ENCODE measurements around the gene ALPI.

Gene ALPI

GRCh38 chr2:232487385-232488096, 31.6 kb downstream of the ALPI start, which contains the start of gene ECEL1:
TSS of gene ECEL1 (minus strand) at chr2:232487834. CDS start at chr2:232486653, 1,181 bp downstream.
- no peak for DNase-seq

DNA sequence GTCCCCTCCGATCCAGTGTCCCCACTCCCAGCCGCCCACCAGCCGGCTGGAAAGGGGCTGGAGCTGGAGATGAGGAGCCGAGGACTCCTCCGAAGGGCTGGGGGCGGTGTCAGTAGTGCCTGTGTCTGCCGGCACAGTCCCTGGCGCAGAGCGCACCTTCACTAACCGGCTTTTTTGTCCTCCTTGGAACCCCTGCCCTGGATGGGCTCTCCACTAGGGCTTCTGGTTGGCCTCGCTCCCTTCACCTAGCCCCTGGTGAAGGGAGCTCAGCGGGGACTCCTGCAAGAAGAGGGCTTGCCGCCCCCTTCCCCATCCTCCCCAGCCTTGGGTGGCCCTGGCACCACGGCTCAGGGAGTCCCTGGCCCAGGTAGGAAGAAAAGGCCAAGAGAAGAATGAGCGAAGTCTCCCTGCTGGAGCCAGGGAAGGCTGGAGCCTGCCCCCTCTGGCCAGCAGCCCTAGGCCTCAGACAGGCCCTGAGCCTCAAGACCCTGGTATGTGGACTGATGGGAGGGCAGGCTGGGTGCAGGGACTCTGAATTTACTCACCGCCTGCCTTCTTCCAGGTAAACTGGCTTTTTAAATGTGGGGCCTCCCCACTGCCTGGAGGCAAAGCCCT, 32.3 kb downstream of the ALPI start:
- no peak for DNase-seq

DNA sequence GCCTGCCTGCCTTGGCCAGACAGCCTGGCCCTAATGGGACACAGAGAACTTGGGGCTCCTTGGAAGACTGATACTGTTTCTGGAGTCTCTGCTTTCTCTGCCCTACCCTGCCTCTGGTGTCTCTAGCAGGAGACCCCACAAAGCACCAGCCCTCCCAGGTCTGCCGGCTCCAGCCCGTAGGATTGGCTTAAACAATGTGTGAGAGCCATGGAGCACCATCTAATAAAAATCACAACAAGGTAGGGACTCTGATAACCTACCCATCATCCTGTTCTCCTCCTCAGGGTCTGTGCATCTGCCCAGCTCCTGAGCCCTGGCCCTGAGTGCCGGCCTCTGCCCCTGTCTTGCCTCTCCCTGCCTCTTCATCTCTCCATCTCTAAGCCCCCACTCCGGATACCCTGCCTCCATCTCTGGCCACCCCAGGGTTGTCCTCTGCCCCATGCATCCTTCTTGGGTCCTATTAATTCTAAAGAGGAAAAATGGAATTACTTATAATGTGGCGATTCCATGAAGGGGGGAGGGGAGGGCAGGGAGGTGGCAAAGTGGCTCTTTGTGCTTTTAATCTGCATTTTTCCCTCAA, 32.9 kb downstream of the ALPI start:
- no peak for DNase-seq

DNA sequence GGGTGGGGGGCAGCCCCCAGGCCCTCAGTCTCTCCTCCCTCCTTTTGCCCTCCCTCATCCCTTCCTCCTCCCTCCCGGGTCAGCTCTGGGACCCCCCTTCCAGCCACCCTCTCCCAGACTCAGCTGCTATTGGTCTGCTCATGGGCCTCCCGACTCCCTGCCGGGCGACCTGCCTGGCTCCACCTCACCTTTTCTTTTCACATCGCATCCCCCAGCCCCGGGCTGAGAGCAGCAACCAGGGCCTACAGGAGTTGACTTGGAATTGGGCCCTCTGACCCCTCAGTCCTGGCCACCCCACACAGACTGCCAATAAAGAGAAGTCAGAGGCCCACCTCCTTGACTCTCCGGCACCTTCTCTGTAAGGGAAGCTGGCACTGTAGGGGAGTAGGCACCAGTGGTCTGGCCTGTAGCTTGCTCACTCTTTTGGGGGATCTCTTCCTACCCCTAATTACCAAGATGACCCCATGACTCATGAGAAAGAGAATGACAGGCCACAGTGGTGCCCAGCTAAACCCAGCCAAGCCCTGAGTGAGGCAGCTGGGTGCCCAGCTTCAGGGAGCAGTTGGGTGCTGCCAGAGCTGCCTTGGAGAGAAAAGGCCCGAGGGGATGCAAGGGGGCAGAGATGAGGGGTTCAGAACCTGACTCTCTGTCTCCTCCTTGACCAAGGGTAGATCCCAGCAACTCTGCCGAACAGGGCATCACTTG, 33.7 kb downstream of the ALPI start:
- DNase-seq, result no peak

DNA sequence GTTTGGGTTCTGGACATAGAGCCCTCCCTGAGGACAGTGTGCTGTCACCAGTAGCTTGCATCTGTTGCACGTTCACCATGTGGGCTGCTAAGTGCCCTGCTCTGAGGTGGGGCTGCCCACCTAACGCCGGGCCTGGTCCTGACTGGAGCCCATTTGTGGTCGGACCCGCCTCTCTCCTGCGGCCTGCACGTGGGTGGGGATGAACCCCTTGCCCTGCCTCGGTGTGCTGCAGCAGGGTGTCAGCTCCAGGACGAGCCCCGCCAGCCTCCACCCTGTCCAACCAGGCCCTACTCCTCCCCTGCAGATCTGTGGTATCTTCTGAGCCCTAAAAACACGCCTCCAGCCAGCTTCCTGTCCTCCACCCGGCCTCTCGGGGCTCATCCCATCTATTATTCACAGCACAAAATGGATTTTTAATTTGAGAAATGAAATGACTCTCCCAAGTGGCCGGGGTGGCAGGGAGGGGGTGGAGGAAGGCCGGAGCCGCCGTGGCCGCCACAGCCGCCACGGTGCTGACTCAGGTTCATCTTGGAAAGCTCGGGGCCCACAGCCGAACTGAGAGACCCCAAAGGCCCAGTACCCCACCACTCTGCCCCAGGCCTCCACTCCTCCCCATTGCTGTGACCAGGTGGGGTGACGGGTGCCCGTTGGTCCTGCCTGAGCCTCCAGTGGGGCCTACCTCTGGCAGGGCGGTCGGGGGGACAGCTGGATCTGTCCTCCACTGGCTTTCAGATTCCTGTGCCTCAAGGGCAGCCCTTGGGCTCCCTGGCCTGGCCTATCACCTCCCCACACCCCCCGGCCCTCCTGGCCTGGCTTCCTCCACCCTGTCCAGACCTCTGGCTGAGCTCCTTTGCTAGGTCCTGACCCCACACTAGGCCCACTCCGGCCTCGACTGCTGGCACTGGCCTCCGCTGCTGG, 34.5 kb downstream of the ALPI start:
- DNase-seq, result no peak

DNA sequence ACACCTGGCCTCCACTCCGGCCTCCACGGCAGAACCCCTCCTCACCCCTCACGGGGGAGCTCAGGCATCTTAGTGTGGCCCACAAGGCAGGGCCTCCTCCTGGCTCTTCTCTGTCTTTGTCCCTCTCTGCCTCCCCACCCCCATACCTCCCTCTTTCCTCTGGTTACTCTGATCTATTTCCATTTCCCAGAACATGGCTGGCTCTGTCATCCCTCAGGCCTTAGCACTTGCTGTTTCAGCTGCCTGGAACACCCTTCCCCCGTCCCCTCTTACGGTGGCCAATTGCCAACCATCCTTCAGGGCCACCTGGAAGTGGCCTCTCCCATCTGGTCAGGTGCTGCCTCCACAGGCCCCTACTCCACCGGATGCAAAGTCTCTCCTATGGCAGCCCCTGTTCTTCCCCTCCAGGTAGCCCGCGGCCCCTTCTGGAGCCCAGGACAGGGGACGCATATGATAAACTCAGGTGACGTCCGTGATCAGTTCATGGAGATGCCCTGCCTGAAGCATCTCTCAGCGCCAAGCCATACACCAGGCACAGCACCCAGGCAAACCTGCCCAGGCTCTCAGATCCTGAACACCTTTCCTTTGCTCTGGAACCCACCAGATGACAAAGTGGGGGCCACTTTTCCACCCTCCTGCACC, 35.3 kb downstream of the ALPI start:
- DNase-seq, result no peak

- DNase-seq, result no peak
These were observed 36.4 kb downstream of the ALPI start for GRCh38 chr2:232492236-232492848.

- no peak for DNase-seq
These were observed 37.2 kb downstream of the ALPI start for GRCh38 chr2:232492963-232493700.

DNA sequence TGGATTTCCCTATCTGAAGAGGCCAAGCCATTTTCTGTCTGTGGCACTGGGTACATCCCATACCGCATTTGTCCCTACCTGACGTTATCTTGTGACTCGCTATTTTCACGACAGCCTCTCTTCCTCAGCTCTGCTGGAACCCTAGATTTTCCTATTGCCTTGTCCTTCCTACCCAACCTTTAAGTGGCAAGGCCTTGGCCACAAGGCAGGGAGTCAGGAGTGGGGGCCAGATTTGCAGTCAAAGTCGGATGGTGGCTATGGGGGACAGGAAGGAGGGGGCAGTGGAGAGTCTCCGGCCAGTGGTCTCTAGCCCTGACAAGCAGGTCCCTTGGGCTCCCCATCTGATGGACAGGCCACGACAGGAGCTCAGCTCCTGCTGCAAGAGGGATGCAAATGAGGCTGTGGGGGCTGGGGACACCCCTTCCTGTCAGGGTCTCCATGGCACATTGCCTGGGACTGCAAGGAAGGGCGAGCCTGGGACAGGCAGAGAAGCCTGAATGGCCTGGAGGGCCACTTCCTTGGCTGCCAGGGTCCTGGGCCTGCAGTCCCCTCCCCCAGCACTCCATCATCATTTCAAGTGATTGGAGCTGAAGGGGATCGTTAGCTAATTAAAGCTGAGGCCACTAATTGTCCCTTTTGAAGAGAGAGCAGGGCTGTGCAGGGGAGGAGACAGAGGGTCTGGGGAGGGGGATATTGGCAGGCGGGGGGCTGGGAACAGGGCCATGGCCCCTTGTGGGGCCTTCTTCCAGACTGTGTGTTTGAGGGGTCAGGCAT, 37.9 kb downstream of the ALPI start:
- no peak for DNase-seq

DNA sequence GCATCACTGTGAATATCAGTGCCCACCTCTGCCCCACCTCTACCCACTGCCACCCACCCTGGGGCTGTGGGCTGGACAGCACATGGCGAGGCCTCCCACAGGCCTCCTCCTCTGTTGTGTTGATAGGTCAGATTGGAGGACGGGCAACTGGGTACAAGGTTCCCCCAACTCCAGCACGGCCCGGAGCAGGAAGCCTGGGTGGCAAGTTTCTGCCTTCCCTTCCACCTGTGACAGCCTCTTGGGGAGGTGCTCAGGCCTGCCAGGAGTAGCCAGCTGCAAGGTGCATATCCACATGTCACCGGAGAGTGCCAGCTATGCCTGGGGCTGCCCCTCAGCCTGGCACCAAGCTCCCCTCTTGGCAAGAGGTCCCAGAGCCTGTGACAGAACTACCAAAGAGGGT, 38.6 kb downstream of the ALPI start:
- DNase-seq, result no peak

- DNase-seq, result no peak
These were observed 39.3 kb downstream of the ALPI start for GRCh38 chr2:232495292-232495691.

DNA sequence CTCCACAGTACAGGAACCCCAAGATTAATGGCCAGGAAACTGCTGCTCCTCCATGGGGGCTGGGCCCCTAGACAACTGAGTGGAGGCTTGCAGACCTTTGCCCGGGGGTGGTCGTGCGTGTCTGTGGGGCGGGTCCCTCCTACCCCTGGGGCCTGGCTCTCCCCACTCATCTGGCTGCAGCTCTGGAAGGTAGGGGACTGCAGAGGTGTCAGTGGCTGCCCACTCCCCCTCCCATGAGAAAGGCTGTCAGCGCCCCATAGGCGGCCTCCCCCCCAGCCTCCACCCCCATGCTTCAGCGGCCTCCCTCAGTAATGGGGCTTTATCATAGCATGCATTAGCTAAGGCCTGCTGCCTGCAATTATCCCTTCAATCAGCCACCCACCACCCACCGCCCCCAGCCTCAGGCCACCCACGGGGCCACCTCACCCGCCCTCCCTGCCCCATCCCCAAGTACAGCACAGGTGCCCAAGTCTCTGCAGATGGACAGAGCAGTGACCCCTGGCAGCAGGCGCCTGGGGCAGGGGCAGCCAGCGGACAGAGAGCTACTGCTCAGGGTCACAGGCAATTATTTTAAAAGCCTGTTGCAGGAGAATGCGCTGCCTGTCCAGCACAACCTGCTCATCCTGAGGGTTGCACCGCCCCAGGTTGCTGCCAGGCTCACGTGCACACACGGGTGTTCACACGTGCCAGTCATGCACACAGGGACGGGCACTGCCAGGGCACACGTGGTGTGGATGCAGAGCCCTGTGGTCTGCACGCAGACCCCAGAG, 40.7 kb downstream of the ALPI start:
- no peak for DNase-seq

DNA sequence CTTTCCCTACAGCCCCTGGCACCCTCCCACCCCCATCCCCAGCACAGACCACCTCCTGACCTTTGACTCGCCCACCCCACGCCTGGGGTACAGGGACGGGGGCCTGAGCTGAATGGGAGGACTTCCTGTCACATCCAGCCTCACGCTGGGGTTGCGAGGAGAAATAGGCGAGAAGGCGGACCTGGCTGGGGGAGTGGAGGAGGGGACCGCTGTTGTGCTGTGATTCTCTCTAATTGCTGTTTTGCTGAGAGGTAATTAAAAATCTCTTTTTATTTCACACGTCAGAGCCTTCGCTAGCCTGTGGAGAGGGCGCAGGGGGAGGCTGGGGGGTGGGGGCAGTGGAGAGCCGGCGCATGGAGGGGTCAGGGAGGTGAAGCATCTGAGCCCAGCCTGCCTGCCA, 41.4 kb downstream of the ALPI start:
- DNase-seq, result no peak

GRCh38 chr2:232498452-232498851, 42.5 kb downstream of the ALPI start:
- DNase-seq, result no peak

- DNase-seq, result no peak
These were observed 45.4 kb downstream of the ALPI start for GRCh38 chr2:232501331-232501771.

GRCh38 chr2:232501794-232502390, 45.9 kb downstream of the ALPI start:
- DNase-seq, result no peak

DNA sequence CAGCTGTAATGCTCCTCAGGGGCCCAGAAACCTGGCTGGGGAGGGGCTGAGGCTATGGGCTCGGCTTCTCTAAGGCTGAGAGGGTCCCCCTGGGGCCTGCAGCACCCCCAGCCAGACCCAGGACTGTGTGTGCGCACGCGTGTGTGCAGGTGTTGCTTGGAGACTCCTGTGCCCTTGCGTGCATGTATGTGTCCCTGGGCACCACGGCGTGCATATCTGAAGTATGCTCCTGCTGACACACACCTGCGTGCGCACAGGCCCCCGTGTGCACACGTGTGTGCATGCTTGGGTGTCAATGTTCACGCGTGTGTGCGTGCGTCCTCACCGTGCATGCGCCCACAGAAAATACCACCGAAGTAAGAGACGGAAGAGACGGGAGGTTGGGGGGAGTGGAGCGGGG, 46.6 kb downstream of the ALPI start:
- no peak for DNase-seq

- peak; percentile 42 for DNase-seq
These were observed 47.2 kb downstream of the ALPI start for GRCh38 chr2:232502911-232503808.
